Aorta (tissue), 5 donors: Measurements from ENCODE around the gene MLKL. TPM values are rescaled to one million over a fixed set of nuclear protein-coding genes. Genes with fewer than 3 reads are reported as not detected.
A peak's percentile ranks its signal among the peaks of the same experiment; 100 is the strongest.

ENCODE experiments used
- ATAC-seq: fragments of 200-7000 bp; cut with Tn5 transposase; one replicate; pipeline ENCODE4 v1.9.1; 2022; ENCODE audit warnings: moderate library complexity; ENCODE audit not compliant: low FRiP score
- DNase-seq, 2 donors: peaks; one replicate each; pipeline ENCODE4 v3.0.0-alpha.2; 2020
- H3K27ac ChIP-seq, 2 donors: one replicate each; pipeline ENCODE4 v1.5.1; 2013; ENCODE audit warnings: low read length in 2 of 2, mild to moderate bottlenecking in 2 of 2, moderate library complexity in 2 of 2, control low read depth in 1 of 2, inconsistent platforms in 1 of 2, low read depth in 1 of 2
- H3K27me3 ChIP-seq, 2 donors: one replicate each; pipeline ENCODE4 v1.6.1; 2013; ENCODE audit warnings: control low read depth in 1 of 2, low read length in 1 of 2, mild to moderate bottlenecking in 1 of 2, moderate library complexity in 1 of 2; ENCODE audit not compliant: insufficient read depth in 2 of 2, control insufficient read depth in 1 of 2
- H3K36me3 ChIP-seq, 2 donors: one replicate each; pipeline ENCODE4 v1.6.1; 2013; ENCODE audit warnings: control low read depth in 1 of 2, low read length in 1 of 2, mild to moderate bottlenecking in 1 of 2; ENCODE audit not compliant: insufficient read depth in 2 of 2, control insufficient read depth in 1 of 2
- H3K4me1 ChIP-seq, 2 donors: one replicate each; pipeline ENCODE4 v1.6.1; 2013; ENCODE audit warnings: low read length in 2 of 2, control low read depth in 1 of 2, mild to moderate bottlenecking in 1 of 2, moderate library complexity in 1 of 2; ENCODE audit not compliant: insufficient read depth in 2 of 2, control insufficient read depth in 1 of 2
- H3K4me3 ChIP-seq, 2 donors: one replicate each; pipeline ENCODE4 v1.5.1; 2013; ENCODE audit warnings: low read length in 2 of 2, control low read depth in 1 of 2, mild to moderate bottlenecking in 1 of 2
- H3K9me3 ChIP-seq: one replicate; pipeline ENCODE4 v1.6.1; 2013; ENCODE audit warnings: mild to moderate bottlenecking, low read length; ENCODE audit not compliant: control insufficient read depth
- WGBS, 2 donors: extraction: QIAGEN DNeasy Blood & Tissue Kit; methylation state at CpG; one replicate each; pipeline ENCODE4 v1.1.7; 2013; 5-methylcytosine and 5-hydroxymethylcytosine counted together
- intact Hi-C, 2 donors: fragments of 100-400 bp; cut with DNase I; formaldehyde crosslinking; loops; one replicate each; pipeline versions ENCODE4 v1.14.2 to v1.15.0; 2022
- long read RNA-seq, 2 donors: library from polyadenylated mRNA; unstranded; transcript quantifications; one replicate each; pipeline ENCODE4 v2.0.0, GENCODE V29; 2020 to 2021
- polyA plus RNA-seq, 2 donors: library from polyadenylated mRNA; stranded (reverse); fragments of 200-250 nt; gene quantifications; one replicate each; pipeline ENCODE4 v1.2.3, GENCODE V29; 2013
- total RNA-seq, 2 donors: library from RNA; stranded (reverse); fragmentation: NEBNext Ultra II Directional; extraction: Animal tissue kit (Norgen Biotek cat#: 25700); gene quantifications; one replicate each; pipeline ENCODE4 v1.2.1, GENCODE V29; 2021
- donor health status: healthy with polysubstance abuse.
- donor health status: Bipolar disorder and iron deficiency.
- donor health status: DM: no; HTN: no; CAD: no.
- donor health status: DM: no; HTN: no; CAD: no.
- donor health status: DM: yes; HTN: yes; CAD: no.

MLKL gene
- total RNA-seq (10 to 100 TPM; 23.7 to 31.3 TPM), polyA plus RNA-seq (10 to 100 TPM; 10.9 to 20.3 TPM)
- long read RNA-seq, donor 1, transcript MLKL-202 (11 exons, 2,523 nt) = major isoform, 33 of 56 reads
- long read RNA-seq, donor 1, partial matches to known transcripts = 9 of 56 reads
- long read RNA-seq, donor 1, other reads (novel, unspliced or antisense) = 14 of 56 reads
- long read RNA-seq, donor 2, partial matches to known transcripts = 6 of 18 reads
- long read RNA-seq, donor 2, other reads (novel, unspliced or antisense) = 8 of 18 reads

DNA sequence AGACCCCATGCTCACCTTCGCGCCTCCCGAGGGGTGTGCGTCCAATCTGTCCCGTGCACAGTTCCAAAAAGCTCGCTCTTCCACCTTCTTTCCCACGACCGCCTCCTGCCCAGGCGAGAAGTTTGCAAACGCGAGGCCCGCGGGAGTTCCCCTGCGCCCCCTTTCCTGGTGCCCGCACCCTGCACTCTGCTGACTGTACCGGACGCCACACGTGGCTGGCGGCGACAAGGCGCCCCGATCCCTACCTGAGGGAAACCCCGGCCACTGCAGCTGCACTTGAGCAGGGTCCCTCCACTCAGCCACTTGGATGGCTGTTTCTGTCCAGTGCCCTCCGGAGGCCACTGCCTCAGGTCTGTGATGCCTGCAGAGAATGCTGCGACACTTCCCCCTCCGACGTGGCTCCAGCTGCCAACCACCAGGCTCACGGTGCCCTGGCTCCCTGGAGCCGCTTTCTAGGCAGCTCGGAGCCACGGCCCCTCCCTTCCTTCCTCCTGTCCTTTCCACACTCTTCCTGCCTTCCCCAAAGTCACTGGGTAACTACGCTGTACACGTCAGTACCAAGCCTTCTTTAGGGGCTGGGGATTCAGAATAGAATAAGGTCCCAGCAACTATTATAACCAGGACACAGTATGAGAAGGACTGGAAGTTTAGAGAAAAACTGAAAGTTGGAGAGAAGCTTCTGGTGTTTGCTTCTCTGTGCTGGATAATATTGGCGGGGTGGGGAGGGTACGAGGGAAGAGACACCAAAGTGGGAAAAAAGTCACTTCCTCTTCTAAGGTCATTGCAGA lies at the start of gene MLKL:
TSS of gene MLKL (minus strand) at position 425 of the 788 bp plus-strand sequence. CDS start 5,105 bp downstream, outside the sequence.
- Histone ChIP-seq H3K27ac (peak within 1 kb of the TSS; percentile 1 to 61), H3K4me3 (peak within 1 kb of the TSS; percentile 75 to 76), H3K4me1 (no peaks in the 10 kb centered on the region), H3K36me3 (no peaks in the 10 kb centered on the region), H3K27me3 (no peaks in the 10 kb centered on the region), H3K9me3 (no peaks in the 10 kb centered on the region)
- intact Hi-C loops = no loop called here
- peak; percentile 80 for ATAC-seq
- 1 to 2% methylated on average over 27 to 35 of the region's 35 CpGs for WGBS, 2 donors
- DNase-seq = peak; percentile 85 to 89

DNA sequence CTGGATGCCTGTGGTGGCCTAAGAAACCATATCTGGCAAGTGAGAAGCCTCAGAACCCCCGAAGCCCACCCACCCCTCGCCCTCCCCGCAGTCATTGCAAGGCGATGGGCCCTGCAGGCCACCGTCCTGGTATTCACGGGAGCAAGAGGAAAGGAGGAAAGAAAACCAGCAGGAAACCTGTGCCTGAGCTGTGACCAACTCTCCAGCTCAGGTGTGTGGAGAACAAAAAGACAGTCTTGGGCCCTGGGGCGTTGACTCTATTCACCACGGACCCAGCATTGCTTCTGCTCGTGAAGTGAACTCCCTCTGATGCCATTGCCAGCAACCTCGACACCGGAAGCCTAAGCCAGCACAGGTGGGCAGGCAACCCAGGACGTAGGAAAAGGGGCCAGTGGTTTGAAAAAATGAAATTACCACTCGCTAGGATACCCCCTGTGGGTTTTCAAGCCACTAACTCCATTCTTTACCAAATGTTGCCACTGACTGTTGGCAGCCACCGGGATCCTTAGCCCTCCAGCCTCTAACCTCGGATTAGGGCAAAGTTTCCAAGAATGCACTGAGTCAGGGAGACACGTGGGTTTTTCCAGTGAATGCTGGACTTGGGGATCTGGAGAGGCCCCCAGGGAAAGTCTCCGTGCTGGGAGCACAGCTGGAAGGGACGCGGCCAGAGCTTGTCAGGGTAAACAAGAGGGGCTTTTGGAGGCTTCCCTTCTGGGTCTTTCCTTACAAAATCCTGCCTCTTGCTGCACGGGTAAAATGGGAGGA lies 48.8 kb upstream of the MLKL start:
- DNase-seq = peak in 1 of 2 donors; percentile 53
- no peak overlapping the region for H3K4me3 ChIP-seq
- no peaks in the 10 kb centered on the region for H3K27me3 ChIP-seq
- no peak for ATAC-seq
- H3K4me1 ChIP-seq = no peaks in the 10 kb centered on the region
- H3K36me3 ChIP-seq = no peaks in the 10 kb centered on the region
- intact Hi-C loops = no loop called here
- no peaks in the 10 kb centered on the region for H3K9me3 ChIP-seq
- 40 to 43% methylated on average over 20 of the region's 20 CpGs for WGBS, 2 donors
- no peak overlapping the region for H3K27ac ChIP-seq

DNA sequence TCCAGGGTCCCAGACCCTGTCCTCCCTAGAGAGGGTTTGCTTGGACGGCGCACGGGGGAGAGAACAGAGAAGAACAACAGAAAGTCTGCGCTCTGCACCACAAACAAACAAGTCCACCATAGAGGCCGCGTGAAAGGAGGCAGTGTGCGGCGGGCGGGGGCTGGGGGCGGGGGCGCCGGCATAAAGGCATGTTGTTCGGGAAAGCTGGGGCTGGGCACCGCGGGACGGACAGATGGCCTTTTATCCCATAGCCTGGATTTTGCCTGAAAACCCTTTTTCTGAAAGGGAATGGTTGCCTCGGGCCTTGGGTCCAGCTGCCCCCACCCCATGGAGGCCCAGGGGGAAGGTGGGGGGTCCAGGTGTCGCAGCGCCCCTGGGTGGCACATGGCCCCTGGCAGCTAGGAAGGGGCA lies 48.0 kb upstream of the MLKL start:
- Histone ChIP-seq H3K4me1 (no peaks in the 10 kb centered on the region), H3K36me3 (no peaks in the 10 kb centered on the region), H3K27ac (no peak overlapping the region), H3K9me3 (no peaks in the 10 kb centered on the region), H3K27me3 (no peaks in the 10 kb centered on the region), H3K4me3 (no peak overlapping the region)
- 70 to 75% methylated on average over 19 of the region's 19 CpGs for WGBS, 2 donors
- ATAC-seq (no peak), DNase-seq (no peak)
- intact Hi-C loops = no loop called here

DNA sequence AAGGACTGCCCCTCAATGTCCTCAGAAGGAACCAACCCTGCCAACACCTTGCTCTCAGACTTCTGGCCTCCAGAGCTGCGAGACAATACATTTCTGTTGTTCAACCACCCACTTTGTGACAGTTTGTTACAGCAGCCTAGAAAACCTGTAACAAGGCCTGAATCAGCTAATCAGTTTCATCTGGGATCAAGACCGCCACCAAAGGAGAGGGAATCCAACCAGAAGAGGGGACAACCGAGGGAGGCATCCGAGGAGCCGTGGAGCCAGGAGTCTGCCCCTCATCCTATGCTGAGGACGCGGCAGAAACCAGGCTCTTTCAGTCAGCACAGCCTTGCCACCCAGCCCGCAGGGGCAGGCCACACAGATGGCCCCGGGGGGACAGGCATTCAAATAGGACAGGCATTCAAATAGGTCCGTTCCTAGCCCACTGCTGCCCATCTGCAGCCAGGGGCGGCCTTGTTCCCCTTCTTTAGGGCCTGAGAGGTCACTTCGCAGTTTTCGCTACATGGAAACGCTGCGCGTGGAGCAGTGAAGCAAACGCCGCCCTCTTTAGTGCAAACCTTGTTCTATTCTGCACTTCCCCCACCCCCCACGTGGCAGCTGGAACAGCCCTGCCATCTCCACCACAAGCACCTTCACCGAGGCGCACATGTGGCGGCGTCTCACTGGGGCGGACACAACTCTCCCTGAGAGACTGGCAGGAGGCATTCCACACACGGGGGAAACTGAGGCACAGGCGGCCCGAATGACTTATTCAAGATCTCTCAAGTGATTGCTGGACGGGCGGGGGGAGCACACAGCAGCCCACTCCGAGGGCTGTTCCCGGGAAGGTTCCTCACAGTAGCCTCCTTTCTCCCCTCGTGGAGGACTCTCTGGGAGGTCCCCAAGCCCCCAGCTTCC lies 47.3 kb upstream of the MLKL start:
- peak in 1 of 2 donors; percentile 57 for DNase-seq
- H3K36me3 ChIP-seq = no peaks in the 10 kb centered on the region
- WGBS, 2 donors = 79 to 86% methylated on average over 31 to 32 of the region's 32 CpGs
- no peak overlapping the region for H3K27ac ChIP-seq
- H3K4me1 ChIP-seq = peaks cover 0 to 1% of the 10 kb centered on the region in 2 donors
- no peak for ATAC-seq
- intact Hi-C loops = no loop called here
- H3K27me3 ChIP-seq = no peaks in the 10 kb centered on the region
- H3K9me3 ChIP-seq = no peaks in the 10 kb centered on the region
- H3K4me3 ChIP-seq = no peak overlapping the region

DNA sequence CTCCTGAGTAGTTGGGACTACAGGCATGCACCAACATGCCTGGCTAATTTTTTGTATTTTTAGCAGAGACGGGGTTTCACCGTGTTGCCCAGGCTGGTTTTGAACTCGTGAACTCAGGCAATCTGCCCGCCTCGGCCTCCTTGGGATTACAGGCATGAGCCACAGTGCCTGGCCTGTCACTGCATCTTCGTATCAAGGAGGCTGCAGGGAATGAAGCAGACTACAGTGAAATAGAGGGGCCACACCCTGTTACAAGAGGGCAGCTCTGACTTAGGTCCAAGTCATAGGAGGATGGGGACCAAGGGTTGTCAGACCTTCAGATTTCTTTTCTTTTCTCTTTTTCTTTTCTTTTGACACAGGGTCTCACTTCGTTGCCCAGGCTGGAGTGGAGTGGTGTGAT lies 45.3 kb upstream of the MLKL start:
- Histone ChIP-seq H3K36me3 (no peaks in the 10 kb centered on the region), H3K4me1 (peaks cover 0 to 1% of the 10 kb centered on the region in 2 donors), H3K27me3 (no peaks in the 10 kb centered on the region), H3K4me3 (no peak overlapping the region), H3K27ac (no peak overlapping the region), H3K9me3 (no peaks in the 10 kb centered on the region)
- ATAC-seq (no peak), DNase-seq (no peak)
- WGBS, 2 donors = 79 to 84% methylated on average over 7 of the region's 7 CpGs
- intact Hi-C loops = no loop called here

DNA sequence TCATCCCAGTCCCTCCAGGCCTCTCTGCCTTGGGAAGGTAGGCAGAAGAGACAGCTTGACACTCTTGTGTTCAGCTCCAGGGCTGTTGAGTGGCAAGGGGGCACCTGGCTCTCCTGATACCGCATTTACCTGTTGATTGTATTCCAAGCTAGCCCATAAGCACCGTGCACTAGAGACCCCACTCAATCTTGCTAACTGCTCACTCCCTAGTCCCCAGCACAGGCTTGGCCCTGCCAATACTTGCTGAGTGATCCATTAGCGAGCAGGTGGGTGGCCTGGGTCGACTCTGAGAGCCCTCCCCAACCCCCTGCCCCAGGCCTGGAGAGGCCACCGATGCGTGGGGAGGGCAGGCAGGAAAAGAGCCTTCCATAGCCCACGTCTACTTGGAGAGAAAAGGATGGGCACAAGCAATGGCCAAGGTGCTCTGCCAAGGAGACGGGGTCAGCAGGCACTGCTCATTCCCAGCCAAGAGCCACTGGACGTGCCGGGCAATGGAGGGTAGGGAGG lies 44.5 kb upstream of the MLKL start:
- no peak for ATAC-seq
- no peaks in the 10 kb centered on the region for H3K27me3 ChIP-seq
- WGBS, 2 donors = 84 to 85% methylated on average over 10 of the region's 10 CpGs
- intact Hi-C loops = no loop called here
- no peaks in the 10 kb centered on the region for H3K36me3 ChIP-seq
- no peak overlapping the region for H3K27ac ChIP-seq
- no peaks in the 10 kb centered on the region for H3K9me3 ChIP-seq
- H3K4me3 ChIP-seq = no peak overlapping the region
- peak in 1 of 2 donors; percentile 14 for DNase-seq
- H3K4me1 ChIP-seq = peaks cover 0 to 1% of the 10 kb centered on the region in 2 donors

DNA sequence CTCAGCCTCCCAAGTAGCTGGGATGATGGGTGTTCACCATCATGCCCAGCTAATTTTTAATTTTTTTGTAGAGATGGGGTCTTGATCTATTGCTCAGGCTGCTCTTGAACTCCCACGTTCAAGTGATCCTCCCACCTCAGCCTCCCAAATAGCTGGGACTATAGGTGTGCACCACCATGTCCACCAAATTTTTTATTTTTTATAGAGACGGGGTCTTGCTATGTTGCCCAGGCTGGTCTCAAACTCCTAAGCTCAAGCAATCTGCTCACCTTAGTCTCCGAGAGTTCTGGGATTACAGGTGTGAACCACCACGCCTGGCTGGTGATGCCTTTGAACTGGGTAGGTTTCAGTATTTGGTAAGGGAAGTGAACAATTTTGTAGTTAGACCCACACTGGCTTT lies 43.9 kb upstream of the MLKL start:
- H3K4me3 ChIP-seq = no peak overlapping the region
- 94 to 96% methylated on average over 4 of the region's 4 CpGs for WGBS, 2 donors
- intact Hi-C loops = no loop called here
- no peak overlapping the region for H3K27ac ChIP-seq
- ATAC-seq (no peak), DNase-seq (no peak)
- H3K36me3 ChIP-seq = no peaks in the 10 kb centered on the region
- no peaks in the 10 kb centered on the region for H3K27me3 ChIP-seq
- H3K4me1 ChIP-seq = peaks cover 0 to 1% of the 10 kb centered on the region in 2 donors
- no peaks in the 10 kb centered on the region for H3K9me3 ChIP-seq
